Trophoblast cell (in vitro differentiated cells and primary cell): Measurements from ENCODE around the gene TMEM50B.
A peak's percentile ranks its signal among the peaks of the same experiment; 100 is the strongest.

ENCODE experiments used
- DNase-seq, 2 donors: peaks; one replicate each; pipeline ENCODE4 v3.0.0-alpha.2; 2016
- H2AFZ ChIP-seq: 2 replicates; pipeline ENCODE4 v1.6.1; 2013; ENCODE audit warnings: low read length, moderate library complexity, mild to moderate bottlenecking; ENCODE audit not compliant: insufficient read depth, poor library complexity
- H2AK5ac ChIP-seq: 2 replicates; pipeline ENCODE4 v1.6.1; 2013; ENCODE audit warnings: mild to moderate bottlenecking, low read length
- H2BK120ac ChIP-seq: 2 replicates; pipeline ENCODE4 v1.6.1; 2013; ENCODE audit warnings: low read length, mild to moderate bottlenecking, moderate library complexity; ENCODE audit not compliant: insufficient read depth, poor library complexity
- H2BK12ac ChIP-seq: 2 replicates; pipeline ENCODE4 v1.6.1; 2013; ENCODE audit warnings: mild to moderate bottlenecking, low read length, moderate library complexity
- H2BK5ac ChIP-seq: 2 replicates; pipeline ENCODE4 v1.6.1; 2013; ENCODE audit warnings: low read length, low read depth, moderate library complexity, mild to moderate bottlenecking; ENCODE audit not compliant: poor library complexity
- H3K14ac ChIP-seq: 2 replicates; pipeline ENCODE4 v1.6.1; 2013; ENCODE audit warnings: mild to moderate bottlenecking, low read length
- H3K18ac ChIP-seq: 2 replicates; pipeline ENCODE4 v1.6.1; 2013; ENCODE audit warnings: mild to moderate bottlenecking, low read length
- H3K23ac ChIP-seq: 2 replicates; pipeline ENCODE4 v1.6.1; 2013; ENCODE audit warnings: low read length
- H3K27ac ChIP-seq: 2 replicates; pipeline ENCODE4 v1.5.1; 2013; ENCODE audit warnings: low read depth, mild to moderate bottlenecking, inconsistent platforms, low read length, moderate library complexity
- H3K27me3 ChIP-seq: 2 replicates; pipeline ENCODE4 v1.6.1; 2013; ENCODE audit warnings: inconsistent platforms, mild to moderate bottlenecking, low read length, moderate library complexity; ENCODE audit not compliant: insufficient read depth
- H3K36me3 ChIP-seq, 2 experiments: 1 replicate in 1 of 2; 2 replicates in 1 of 2; pipeline ENCODE4 v1.6.1; 2013; ENCODE audit warnings: low read length in 2 of 2, mild to moderate bottlenecking in 2 of 2, moderate library complexity in 1 of 2; ENCODE audit not compliant: insufficient read depth in 2 of 2, control insufficient read depth in 1 of 2
- H3K4ac ChIP-seq: 2 replicates; pipeline ENCODE4 v1.6.1; 2013; ENCODE audit warnings: low read depth, mild to moderate bottlenecking, low read length, moderate library complexity
- H3K4me1 ChIP-seq, 2 experiments: 1 replicate in 1 of 2; 2 replicates in 1 of 2; pipeline ENCODE4 v1.6.1; 2013; ENCODE audit warnings: low read length in 2 of 2, mild to moderate bottlenecking in 2 of 2, moderate library complexity in 1 of 2; ENCODE audit not compliant: insufficient read depth in 2 of 2, control insufficient read depth in 1 of 2
- H3K4me2 ChIP-seq: 2 replicates; pipeline ENCODE4 v1.6.1; 2013; ENCODE audit warnings: inconsistent platforms, mild to moderate bottlenecking, low read length, moderate library complexity
- H3K4me3 ChIP-seq: 2 replicates; pipeline ENCODE4 v1.5.1; 2013; ENCODE audit warnings: mild to moderate bottlenecking, low read depth, low read length, inconsistent platforms
- H3K79me1 ChIP-seq: one replicate; pipeline ENCODE4 v1.6.1; 2013; ENCODE audit warnings: low read length
- H3K79me2 ChIP-seq: 2 replicates; pipeline ENCODE4 v1.6.1; 2013; ENCODE audit warnings: low read length, mild to moderate bottlenecking; ENCODE audit not compliant: control insufficient read depth, insufficient read depth, poor library complexity
- H3K9ac ChIP-seq: 2 replicates; pipeline ENCODE4 v1.6.1; 2013; ENCODE audit warnings: mild to moderate bottlenecking, low read length
- H3K9me3 ChIP-seq: 2 replicates; pipeline ENCODE4 v1.6.1; 2013; ENCODE audit warnings: low read depth, mild to moderate bottlenecking, control low read depth, inconsistent platforms, low read length; ENCODE audit not compliant: insufficient read depth
- H4K12ac ChIP-seq: 2 replicates; pipeline ENCODE4 v1.6.1; 2013; ENCODE audit warnings: low read depth, mild to moderate bottlenecking, low read length, moderate library complexity
- H4K8ac ChIP-seq: 2 replicates; pipeline ENCODE4 v1.6.1; 2013; ENCODE audit warnings: low read depth, mild to moderate bottlenecking, low read length, moderate library complexity
- H4K91ac ChIP-seq: one replicate; pipeline ENCODE4 v1.6.1; 2013; ENCODE audit warnings: low read depth, mild to moderate bottlenecking, low read length, moderate library complexity
- WGBS: extraction: QIAGEN DNeasy Blood & Tissue Kit; methylation state at CpG from one replicate; pipeline ENCODE4 v1.1.7; 2013; ENCODE audit warnings: missing lambda C conversion rate; ENCODE audit not compliant: insufficient read length, insufficient coverage; ENCODE audit errors: extremely low coverage; 5-methylcytosine and 5-hydroxymethylcytosine counted together

Gene TMEM50B

GRCh38 chr21:33437140-33437539, 42.6 kb downstream of the TMEM50B start:
- no peak overlapping the region for H3K14ac ChIP-seq
- no peak overlapping the region for H3K23ac ChIP-seq
- H3K79me2 ChIP-seq: no peaks in the 10 kb centered on the region
- whole genome bisulfite sequencing: no CpG with 5 or more reads among the region's 6 CpGs
- H3K9me3 ChIP-seq: no peaks in the 10 kb centered on the region
- H3K27ac ChIP-seq: no peak overlapping the region
- no peak overlapping the region for H4K12ac ChIP-seq
- H3K4me3 ChIP-seq: no peak overlapping the region
- no peak overlapping the region for H2BK5ac ChIP-seq
- H4K91ac ChIP-seq: no peak overlapping the region
- DNase-seq: no peak
- no peaks in the 10 kb centered on the region for H3K79me1 ChIP-seq
- no peak overlapping the region for H2BK12ac ChIP-seq
- H3K4me2 ChIP-seq: no peak overlapping the region
- H2AK5ac ChIP-seq: no peak overlapping the region
- H3K9ac ChIP-seq: no peak overlapping the region
- H3K4me1 ChIP-seq: peaks cover 0 to 2% of the 10 kb centered on the region in 2 experiments
- no peaks in the 10 kb centered on the region for H3K27me3 ChIP-seq
- no peak overlapping the region for H2BK120ac ChIP-seq
- H3K18ac ChIP-seq: no peak overlapping the region
- peaks cover 30 to 39% of the 10 kb centered on the region in 2 experiments for H3K36me3 ChIP-seq
- H2AFZ ChIP-seq: no peak overlapping the region
- no peak overlapping the region for H4K8ac ChIP-seq
- H3K4ac ChIP-seq: no peak overlapping the region

GRCh38 chr21:33434770-33435360, 44.9 kb downstream of the TMEM50B start:
- no peak overlapping the region for H3K4me2 ChIP-seq
- H4K12ac ChIP-seq: no peak overlapping the region
- no peak overlapping the region for H4K8ac ChIP-seq
- no peak overlapping the region for H2BK12ac ChIP-seq
- H3K27ac ChIP-seq: peak overlapping the region; percentile 27
- H3K4me3 ChIP-seq: no peak overlapping the region
- H2BK5ac ChIP-seq: no peak overlapping the region
- H3K23ac ChIP-seq: no peak overlapping the region
- H3K18ac ChIP-seq: no peak overlapping the region
- peaks cover 31 to 51% of the 10 kb centered on the region in 2 experiments for H3K36me3 ChIP-seq
- no peak overlapping the region for H2BK120ac ChIP-seq
- peaks cover 0 to 2% of the 10 kb centered on the region in 2 experiments for H3K4me1 ChIP-seq
- H3K9ac ChIP-seq: no peak overlapping the region
- peak in 1 of 2 donors; percentile 58 for DNase-seq
- H2AFZ ChIP-seq: no peak overlapping the region
- no peak overlapping the region for H2AK5ac ChIP-seq
- H3K4ac ChIP-seq: no peak overlapping the region
- H4K91ac ChIP-seq: no peak overlapping the region
- H3K27me3 ChIP-seq: no peaks in the 10 kb centered on the region
- H3K14ac ChIP-seq: no peak overlapping the region
- WGBS: no CpG with 5 or more reads among the region's 5 CpGs
- no peaks in the 10 kb centered on the region for H3K9me3 ChIP-seq
- H3K79me2 ChIP-seq: no peaks in the 10 kb centered on the region
- H3K79me1 ChIP-seq: no peaks in the 10 kb centered on the region

- DNase-seq: peak in 1 of 2 donors; percentile 12
- no CpG with 5 or more reads among the region's 8 CpGs for WGBS
- H3K4me3 ChIP-seq: no peak overlapping the region
- H3K4me1 ChIP-seq: peaks cover 0 to 2% of the 10 kb centered on the region in 2 experiments
- no peak overlapping the region for H3K14ac ChIP-seq
- H4K12ac ChIP-seq: no peak overlapping the region
- H3K23ac ChIP-seq: no peak overlapping the region
- no peak overlapping the region for H2AK5ac ChIP-seq
- no peak overlapping the region for H3K27ac ChIP-seq
- H3K27me3 ChIP-seq: no peaks in the 10 kb centered on the region
- no peaks in the 10 kb centered on the region for H3K79me2 ChIP-seq
- no peaks in the 10 kb centered on the region for H3K9me3 ChIP-seq
- H3K9ac ChIP-seq: no peak overlapping the region
- H2BK120ac ChIP-seq: no peak overlapping the region
- H3K79me1 ChIP-seq: no peaks in the 10 kb centered on the region
- no peak overlapping the region for H2BK12ac ChIP-seq
- H3K18ac ChIP-seq: no peak overlapping the region
- no peak overlapping the region for H4K8ac ChIP-seq
- no peak overlapping the region for H3K4ac ChIP-seq
- no peak overlapping the region for H2AFZ ChIP-seq
- H2BK5ac ChIP-seq: no peak overlapping the region
- H3K36me3 ChIP-seq: peaks cover 43 to 61% of the 10 kb centered on the region in 2 experiments
- H4K91ac ChIP-seq: no peak overlapping the region
- H3K4me2 ChIP-seq: no peak overlapping the region
These were observed 46.2 kb downstream of the TMEM50B start for GRCh38 chr21:33433425-33434114.

- Histone ChIP-seq H3K18ac (no peak overlapping the region), H3K4me2 (no peak overlapping the region), H3K4me3 (no peak overlapping the region), H3K27me3 (no peaks in the 10 kb centered on the region), H3K79me2 (no peaks in the 10 kb centered on the region), H2BK120ac (no peak overlapping the region), H3K9ac (no peak overlapping the region), H2BK12ac (no peak overlapping the region), H4K8ac (no peak overlapping the region), H4K12ac (no peak overlapping the region), H3K36me3 (peaks cover 42 to 60% of the 10 kb centered on the region in 2 experiments), H3K4me1 (peaks cover 0 to 2% of the 10 kb centered on the region in 2 experiments), H3K4ac (no peak overlapping the region), H2AFZ (no peak overlapping the region), H3K23ac (no peak overlapping the region), H3K9me3 (no peaks in the 10 kb centered on the region), H2AK5ac (no peak overlapping the region), H3K79me1 (no peaks in the 10 kb centered on the region), H3K27ac (no peak overlapping the region), H3K14ac (no peak overlapping the region), H2BK5ac (no peak overlapping the region), H4K91ac (no peak overlapping the region)
- DNase-seq: no peak
- WGBS: no CpG with 5 or more reads among the region's 8 CpGs
These were observed 46.8 kb downstream of the TMEM50B start for GRCh38 chr21:33433001-33433400.
